HG03039 (cell line): ENCODE data around the gene LTBP1.
A peak's percentile ranks its signal among the peaks of the same experiment; 100 is the strongest.
"Not testable (repeated sequence)": the region's sequence is repeated elsewhere in the genome, so short reads cannot be mapped to it uniquely, and the experiment has no call there.

Experiments used
- ATAC-seq: cut with Tn5 transposase; IDR thresholded peaks from one replicate; pipeline ENCODE4 v1.9.1; 2021; ENCODE audit warnings: mild to moderate bottlenecking, moderate library complexity; ENCODE audit not compliant: unreplicated experiment

The LTBP1 gene

GRCh38 chr2:32946314-32947075 lies at the start of gene LTBP1:
Gene LTBP1, plus strand, starts transcription at chr2:32946953. Its CDS starts 372 bp downstream, at chr2:32947325.
- peak; percentile 63 for ATAC-seq

GRCh38 chr2:32900246-32900973 lies 46.3 kb upstream of the LTBP1 start:
- ATAC-seq, result no peak

- ATAC-seq, result no peak
These were observed 45.4 kb upstream of the LTBP1 start for GRCh38 chr2:32901313-32901712.

- no peak for ATAC-seq
These were observed 44.6 kb upstream of the LTBP1 start for GRCh38 chr2:32902174-32902573.

- no peak for ATAC-seq
These were observed 43.8 kb upstream of the LTBP1 start for GRCh38 chr2:32902986-32903385.

- no peak for ATAC-seq
These were observed 42.7 kb upstream of the LTBP1 start for GRCh38 chr2:32904074-32904473.

GRCh38 chr2:32904751-32905150 lies 42.0 kb upstream of the LTBP1 start:
- ATAC-seq, result no peak

GRCh38 chr2:32905270-32905669 lies 41.5 kb upstream of the LTBP1 start:
- ATAC-seq, result no peak

- ATAC-seq, result peak; percentile 89
These were observed 35.7 kb upstream of the LTBP1 start for GRCh38 chr2:32910883-32911598.

GRCh38 chr2:32915694-32916093 lies 31.1 kb upstream of the LTBP1 start:
- no peak for ATAC-seq

- no peak for ATAC-seq
These were observed 28.0 kb upstream of the LTBP1 start for GRCh38 chr2:32918774-32919173.

- ATAC-seq, result not testable (repeated sequence)
These were observed 26.9 kb upstream of the LTBP1 start for GRCh38 chr2:32919901-32920300.

- ATAC-seq, result not testable (repeated sequence)
These were observed 25.3 kb upstream of the LTBP1 start for GRCh38 chr2:32921486-32921885.

- no peak for ATAC-seq
These were observed 24.3 kb upstream of the LTBP1 start for GRCh38 chr2:32922501-32922900.

GRCh38 chr2:32923109-32923508 lies 23.6 kb upstream of the LTBP1 start:
- no peak for ATAC-seq

GRCh38 chr2:32925283-32925815 lies 21.4 kb upstream of the LTBP1 start:
- ATAC-seq, result no peak

- no peak for ATAC-seq
These were observed 20.6 kb upstream of the LTBP1 start for GRCh38 chr2:32925976-32926707.

GRCh38 chr2:32926708-32927084 lies 20.1 kb upstream of the LTBP1 start:
- no peak for ATAC-seq

GRCh38 chr2:32930436-32930835 lies 16.3 kb upstream of the LTBP1 start:
- ATAC-seq, result no peak

GRCh38 chr2:32931519-32931918 lies 15.2 kb upstream of the LTBP1 start:
- ATAC-seq, result no peak
